HCT116 (cell line): Measurements from ENCODE around the gene FBXL16.

Source experiments
- ATF3 ChIP-seq: IDR thresholded peaks from 2 replicates; pipeline ENCODE4 v1.6.1; 2012
- CTCF ChIP-seq, 3 experiments: fragments of 200-600 bp in 1 of 3; sonication (generic) in 1 of 3; IDR thresholded peaks in 2 of 3; conservative IDR thresholded peaks in 1 of 3; 2 replicates each; pipeline ENCODE4 v1.5.1; 2012 to 2017; ENCODE audit warnings: low read depth in 2 of 3, low read length in 2 of 3, antibody characterized with exemption in 1 of 3, borderline replicate concordance in 1 of 3, control low read depth in 1 of 3, mild to moderate bottlenecking in 1 of 3, mixed read lengths in 1 of 3, mixed run types in 1 of 3, moderate library complexity in 1 of 3; ENCODE audit not compliant: insufficient read depth in 1 of 3
- EZH2 ChIP-seq: fragments of 200-600 bp; sonication (generic); IDR thresholded peaks from 2 replicates; pipeline ENCODE4 v1.6.1; 2017; ENCODE audit warnings: antibody characterized with exemption, mixed run types
- EZH2phosphoT487 ChIP-seq: fragments of 200-600 bp; IDR thresholded peaks from 2 replicates; pipeline ENCODE4 v1.6.1; 2018; ENCODE audit warnings: antibody characterized with exemption, borderline replicate concordance
- MAX ChIP-seq: IDR thresholded peaks from 2 replicates; pipeline ENCODE4 v1.6.1; 2012
- POLR2A ChIP-seq: IDR thresholded peaks from 2 replicates; pipeline ENCODE4 v1.7.0; 2011; ENCODE audit warnings: borderline replicate concordance; ENCODE audit not compliant: insufficient read depth, insufficient read length; ENCODE audit errors: extremely low read depth
- POLR2AphosphoS5 ChIP-seq: IDR thresholded peaks from 2 replicates; pipeline ENCODE4 v1.6.1; 2011; ENCODE audit warnings: mild to moderate bottlenecking, low read depth, low read length, moderate library complexity
- SP1 ChIP-seq: IDR thresholded peaks from 2 replicates; pipeline ENCODE4 v1.6.1; 2012; ENCODE audit warnings: low read depth
- YY1 ChIP-seq: IDR thresholded peaks from 2 replicates; pipeline ENCODE4 v1.6.1; 2011; ENCODE audit warnings: low read length, low read depth, moderate library complexity, mild to moderate bottlenecking; ENCODE audit not compliant: insufficient replicate concordance; ENCODE audit errors: extremely low read depth
- ZBTB33 ChIP-seq: IDR thresholded peaks from 2 replicates; pipeline ENCODE4 v1.6.1; 2011; ENCODE audit warnings: mild to moderate bottlenecking, low read length, moderate library complexity; ENCODE audit not compliant: insufficient replicate concordance; ENCODE audit errors: extremely low read depth
- ZNF274 ChIP-seq: fragments of 200-500 bp; sonication (Bioruptor generic); IDR thresholded peaks from 2 replicates; pipeline ENCODE4 v1.6.1; 2014; ENCODE audit warnings: mild to moderate bottlenecking, low read depth, low read length, inconsistent platforms

- no peak for TF ChIP-seq CTCF (IDR thresholded peaks at IDR 0.05 in 2 of 3, conservative IDR thresholded peaks at IDR 0.05 in 1 of 3; ENCODE audit: borderline replicate concordance in 1 of 3, insufficient read depth in 1 of 3, low read depth in 2 of 3, low read length in 2 of 3)
- TF ChIP-seq EZH2: no peak
- TF ChIP-seq YY1: no peak
- TF ChIP-seq POLR2A: no peak
- no peak for TF ChIP-seq SP1
- no peak for TF ChIP-seq EZH2phosphoT487
- TF ChIP-seq ATF3: no peak
- no peak for TF ChIP-seq ZBTB33
- no peak for TF ChIP-seq MAX
- TF ChIP-seq ZNF274: no peak
- TF ChIP-seq POLR2AphosphoS5: no peak; the same call in 1 of the 2 replicates
Observed at GRCh38 chr16:692356-693108, 13.1 kb downstream of the FBXL16 start.
